ENCODE measurements around the gene PMM1. TPM values are rescaled to one million over a fixed set of nuclear protein-coding genes. Genes with fewer than 3 reads are reported as not detected.
A peak's percentile ranks its signal among the peaks of the same experiment; 100 is the strongest.
"Not testable (repeated sequence)": the region's sequence is repeated elsewhere in the genome, so short reads cannot be mapped to it uniquely, and the experiment has no call there.

Gene PMM1
- total RNA-seq, 1 donor from 2014 or later, result 18.4 TPM

DNA sequence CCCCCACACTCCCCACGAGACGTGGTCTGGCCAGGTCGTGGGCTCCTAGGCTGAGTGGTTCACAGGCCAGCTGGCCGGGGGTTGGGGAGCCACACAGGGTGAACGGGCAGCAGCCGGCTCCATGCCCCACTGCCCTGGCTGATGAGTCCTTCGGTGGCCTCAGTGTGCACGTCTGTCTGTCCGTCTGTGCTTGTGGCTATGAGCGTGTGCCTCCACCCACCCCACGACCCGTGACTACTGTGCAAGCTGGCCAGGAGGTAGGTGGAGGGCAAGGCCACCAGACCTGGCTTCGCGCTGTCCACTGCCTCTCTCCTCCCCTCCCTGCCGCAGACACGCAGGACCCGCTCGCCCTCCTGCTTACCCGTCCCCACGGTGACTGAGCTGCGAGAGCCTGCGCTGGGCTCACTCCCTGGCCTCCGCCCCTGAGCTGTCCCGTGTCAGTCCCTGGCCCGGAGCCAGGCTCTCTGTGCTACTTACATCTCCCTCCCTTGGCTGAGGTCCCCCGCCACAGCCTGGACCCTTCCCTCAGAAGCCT lies 14.7 kb downstream of the PMM1 start:
- Histone ChIP-seq H3K4me3 (peak overlapping the region; percentile 9), H3K36me3 (peaks cover 16% of the 10 kb centered on the region), H3K9me3 (replicated peaks) (no peaks in the 10 kb centered on the region), H3K4me1 (peaks cover 72% of the 10 kb centered on the region), H3K27ac (replicated peaks) (peak overlapping the region; percentile 67), H3K27me3 (ENCODE audit: low read depth) (no peaks in the 10 kb centered on the region)
- TF ChIP-seq, protein P1, sequence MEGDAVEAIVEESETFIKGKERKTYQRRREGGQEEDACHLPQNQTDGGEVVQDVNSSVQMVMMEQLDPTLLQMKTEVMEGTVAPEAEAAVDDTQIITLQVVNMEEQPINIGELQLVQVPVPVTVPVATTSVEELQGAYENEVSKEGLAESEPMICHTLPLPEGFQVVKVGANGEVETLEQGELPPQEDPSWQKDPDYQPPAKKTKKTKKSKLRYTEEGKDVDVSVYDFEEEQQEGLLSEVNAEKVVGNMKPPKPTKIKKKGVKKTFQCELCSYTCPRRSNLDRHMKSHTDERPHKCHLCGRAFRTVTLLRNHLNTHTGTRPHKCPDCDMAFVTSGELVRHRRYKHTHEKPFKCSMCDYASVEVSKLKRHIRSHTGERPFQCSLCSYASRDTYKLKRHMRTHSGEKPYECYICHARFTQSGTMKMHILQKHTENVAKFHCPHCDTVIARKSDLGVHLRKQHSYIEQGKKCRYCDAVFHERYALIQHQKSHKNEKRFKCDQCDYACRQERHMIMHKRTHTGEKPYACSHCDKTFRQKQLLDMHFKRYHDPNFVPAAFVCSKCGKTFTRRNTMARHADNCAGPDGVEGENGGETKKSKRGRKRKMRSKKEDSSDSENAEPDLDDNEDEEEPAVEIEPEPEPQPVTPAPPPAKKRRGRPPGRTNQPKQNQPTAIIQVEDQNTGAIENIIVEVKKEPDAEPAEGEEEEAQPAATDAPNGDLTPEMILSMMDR (IDR thresholded peaks at IDR 0.05; ENCODE audit: borderline replicate concordance), result no peak
- intact Hi-C loops (cut with micrococcal nuclease), result no loop called here
- peak; percentile 88 for DNase-seq

DNA sequence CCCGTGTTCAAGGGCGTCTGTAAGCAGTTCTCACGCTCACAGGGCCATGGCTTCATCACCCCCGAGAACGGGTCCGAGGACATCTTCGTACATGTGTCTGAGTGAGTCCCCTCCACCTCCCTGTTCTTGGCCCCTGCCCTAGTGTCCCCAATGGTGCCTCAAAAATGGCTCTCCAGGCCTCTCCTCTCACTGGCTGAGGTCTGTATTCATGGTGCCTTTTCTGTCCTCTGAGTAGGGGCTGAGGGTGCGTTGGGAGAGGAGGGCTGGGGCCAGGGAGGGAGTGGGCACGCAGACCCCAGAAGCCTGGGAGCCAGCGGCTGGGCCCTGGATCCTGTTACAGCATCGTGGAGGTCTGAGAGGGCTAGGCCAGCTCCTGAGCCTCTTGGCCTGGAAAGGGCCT lies 16.0 kb downstream of the PMM1 start:
- Histone ChIP-seq H3K36me3 (peaks cover 16% of the 10 kb centered on the region), H3K27me3 (ENCODE audit: low read depth) (no peaks in the 10 kb centered on the region), H3K4me1 (peaks cover 68% of the 10 kb centered on the region), H3K9me3 (replicated peaks) (no peaks in the 10 kb centered on the region), H3K27ac (replicated peaks) (peak overlapping the region; percentile 38), H3K4me3 (no peak overlapping the region)
- TF ChIP-seq, protein P1 (IDR thresholded peaks at IDR 0.05; ENCODE audit: borderline replicate concordance), result no peak
- intact Hi-C loops (cut with micrococcal nuclease), result no loop called here
- DNase-seq, result no peak

DNA sequence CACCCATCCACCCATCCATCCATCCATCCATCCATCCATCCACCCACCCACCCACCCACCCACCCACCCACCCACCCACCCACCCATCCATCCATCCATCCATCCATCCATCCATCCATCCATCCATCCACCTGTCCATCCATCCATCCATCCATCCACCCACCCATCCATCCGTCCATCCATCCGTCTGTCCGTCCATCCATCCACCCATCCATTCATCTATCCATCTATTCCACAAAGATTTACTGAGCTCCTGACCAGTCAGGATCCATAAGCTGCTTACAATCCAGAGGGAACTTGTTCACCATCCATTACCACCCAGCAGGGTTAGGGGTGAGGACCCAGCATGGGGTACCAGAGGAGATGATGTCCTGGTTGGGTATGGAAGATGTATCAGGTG lies 17.3 kb downstream of the PMM1 start:
- Histone ChIP-seq H3K4me1 (peaks cover 68% of the 10 kb centered on the region), H3K36me3 (peaks cover 13% of the 10 kb centered on the region)
- H3K9me3 ChIP-seq (replicated peaks); intact Hi-C loops (cut with micrococcal nuclease); H3K4me3 ChIP-seq; H3K27me3 ChIP-seq (ENCODE audit: low read depth); DNase-seq; H3K27ac ChIP-seq (replicated peaks): not testable (repeated sequence)

DNA sequence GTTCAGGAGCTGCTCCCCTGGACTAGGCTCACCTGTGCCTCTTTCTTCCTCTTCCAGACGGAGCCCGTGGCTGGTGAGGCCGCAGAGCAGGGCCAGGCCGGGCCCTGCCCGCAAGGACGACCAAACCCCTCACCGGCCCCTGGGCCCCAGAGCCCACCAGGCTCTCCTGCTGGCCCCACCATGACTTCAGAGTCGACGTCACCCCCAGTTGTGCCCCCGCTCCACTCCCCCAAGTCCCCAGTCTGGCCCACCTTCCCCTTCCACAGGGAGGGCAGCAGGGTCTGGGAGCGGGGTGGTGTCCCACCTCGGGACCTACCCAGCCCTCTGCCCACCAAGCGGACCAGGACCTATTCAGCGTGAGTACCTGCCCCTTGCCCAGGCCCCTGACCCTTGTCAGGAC lies 17.9 kb downstream of the PMM1 start:
- TF ChIP-seq, protein P1 (IDR thresholded peaks at IDR 0.05; ENCODE audit: borderline replicate concordance), result no peak
- intact Hi-C loops (cut with micrococcal nuclease), result no loop called here
- H3K36me3 ChIP-seq, result peaks cover 13% of the 10 kb centered on the region
- H3K27ac ChIP-seq (replicated peaks), result no peak overlapping the region
- H3K9me3 ChIP-seq (replicated peaks), result no peaks in the 10 kb centered on the region
- H3K4me3 ChIP-seq, result no peak overlapping the region
- H3K27me3 ChIP-seq (ENCODE audit: low read depth), result no peaks in the 10 kb centered on the region
- DNase-seq, result no peak
- peaks cover 68% of the 10 kb centered on the region for H3K4me1 ChIP-seq

DNA sequence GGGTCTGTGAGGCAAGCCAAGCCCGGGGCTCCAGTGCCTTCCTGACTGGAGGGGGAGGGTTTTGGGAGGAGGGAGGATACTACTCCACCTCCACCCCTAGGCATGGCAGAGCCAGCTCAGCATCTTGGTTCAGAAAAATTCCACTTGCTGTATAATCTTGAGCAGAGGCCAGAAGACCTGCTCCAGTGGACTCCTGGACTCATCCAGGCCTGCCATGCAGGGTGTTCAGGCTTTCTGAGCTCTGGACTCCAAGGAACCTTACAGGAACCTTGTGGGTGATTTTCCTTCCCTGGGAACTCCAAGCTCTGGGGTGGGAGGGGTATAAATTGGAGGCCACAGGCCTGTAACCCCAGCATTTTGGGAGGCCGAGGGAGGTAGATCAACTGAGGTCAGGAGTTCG lies 19.4 kb downstream of the PMM1 start:
- no peaks in the 10 kb centered on the region for H3K9me3 ChIP-seq (replicated peaks)
- H3K27ac ChIP-seq (replicated peaks), result peak overlapping the region; percentile 16
- peaks cover 68% of the 10 kb centered on the region for H3K4me1 ChIP-seq
- intact Hi-C loops (cut with micrococcal nuclease), result no loop called here
- no peak overlapping the region for H3K4me3 ChIP-seq
- DNase-seq, result no peak
- H3K36me3 ChIP-seq, result peaks cover 13% of the 10 kb centered on the region
- H3K27me3 ChIP-seq (ENCODE audit: low read depth), result no peaks in the 10 kb centered on the region
- TF ChIP-seq, protein P1 (IDR thresholded peaks at IDR 0.05; ENCODE audit: borderline replicate concordance), result no peak

DNA sequence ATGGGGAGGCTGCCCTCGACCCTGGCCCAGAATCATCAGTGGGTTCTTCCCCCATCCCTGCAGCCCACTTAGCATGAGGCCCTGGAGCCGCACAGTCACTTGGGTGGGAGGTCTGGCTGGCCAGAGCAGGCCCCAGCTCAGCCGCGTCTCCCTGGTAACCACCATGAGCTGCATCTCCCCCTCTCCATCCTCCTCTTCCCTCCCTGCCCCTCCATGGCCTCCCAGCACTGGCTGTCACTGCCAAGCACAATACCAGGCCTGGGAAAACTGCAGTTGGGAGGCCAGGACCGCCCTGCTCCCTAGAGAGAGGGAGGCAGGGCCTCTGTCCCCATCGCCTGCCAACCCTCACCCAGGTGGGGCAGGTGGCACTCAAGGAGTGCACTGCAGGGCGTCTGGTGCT lies 20.8 kb downstream of the PMM1 start:
- Histone ChIP-seq H3K9me3 (replicated peaks) (no peaks in the 10 kb centered on the region), H3K36me3 (peaks cover 13% of the 10 kb centered on the region), H3K27me3 (ENCODE audit: low read depth) (no peaks in the 10 kb centered on the region), H3K27ac (replicated peaks) (peak overlapping the region; percentile 15), H3K4me3 (no peak overlapping the region), H3K4me1 (peaks cover 68% of the 10 kb centered on the region)
- DNase-seq, result no peak
- TF ChIP-seq, protein P1 (IDR thresholded peaks at IDR 0.05; ENCODE audit: borderline replicate concordance), result no peak
- intact Hi-C loops (cut with micrococcal nuclease), result no loop called here
